PC-3 (cell line): ENCODE measurements around the gene IRF3.

ENCODE experiments used
- EZH2phosphoT487 ChIP-seq: fragments of 300-600 bp; sonication (generic); IDR thresholded peaks from 2 replicates; pipeline ENCODE4 v1.6.1; 2018; ENCODE audit warnings: mild to moderate bottlenecking, antibody characterized with exemption, low read length, borderline replicate concordance
- TF ChIP-seq, protein P1 (sequence below): fragments of 300-600 bp; sonication (generic); conservative IDR thresholded peaks from 2 replicates; pipeline ENCODE4 v1.5.1; 2017; ENCODE audit warnings: antibody characterized with exemption, low read depth, mild to moderate bottlenecking, low read length

DNA sequence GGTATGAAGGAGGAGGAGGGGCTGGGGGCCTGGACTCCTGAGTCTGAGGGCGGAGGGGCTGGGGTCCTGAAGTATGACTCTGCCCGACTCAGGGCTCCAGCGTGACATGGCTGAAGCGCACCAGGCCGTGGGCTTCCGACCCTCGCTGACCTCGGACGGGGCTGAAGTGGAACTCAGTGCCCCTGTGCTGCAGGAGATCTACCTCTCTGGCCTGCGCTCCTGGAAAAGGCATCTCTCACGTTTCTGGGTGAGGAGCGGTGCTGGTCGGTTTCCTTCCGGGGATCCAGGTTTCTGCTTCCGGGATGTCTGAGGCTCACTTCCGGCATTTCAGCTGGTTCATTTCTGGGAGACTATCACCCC lies 26.5 kb upstream of the IRF3 start:
- TF ChIP-seq, protein P1, sequence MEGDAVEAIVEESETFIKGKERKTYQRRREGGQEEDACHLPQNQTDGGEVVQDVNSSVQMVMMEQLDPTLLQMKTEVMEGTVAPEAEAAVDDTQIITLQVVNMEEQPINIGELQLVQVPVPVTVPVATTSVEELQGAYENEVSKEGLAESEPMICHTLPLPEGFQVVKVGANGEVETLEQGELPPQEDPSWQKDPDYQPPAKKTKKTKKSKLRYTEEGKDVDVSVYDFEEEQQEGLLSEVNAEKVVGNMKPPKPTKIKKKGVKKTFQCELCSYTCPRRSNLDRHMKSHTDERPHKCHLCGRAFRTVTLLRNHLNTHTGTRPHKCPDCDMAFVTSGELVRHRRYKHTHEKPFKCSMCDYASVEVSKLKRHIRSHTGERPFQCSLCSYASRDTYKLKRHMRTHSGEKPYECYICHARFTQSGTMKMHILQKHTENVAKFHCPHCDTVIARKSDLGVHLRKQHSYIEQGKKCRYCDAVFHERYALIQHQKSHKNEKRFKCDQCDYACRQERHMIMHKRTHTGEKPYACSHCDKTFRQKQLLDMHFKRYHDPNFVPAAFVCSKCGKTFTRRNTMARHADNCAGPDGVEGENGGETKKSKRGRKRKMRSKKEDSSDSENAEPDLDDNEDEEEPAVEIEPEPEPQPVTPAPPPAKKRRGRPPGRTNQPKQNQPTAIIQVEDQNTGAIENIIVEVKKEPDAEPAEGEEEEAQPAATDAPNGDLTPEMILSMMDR: no peak
- no peak for TF ChIP-seq EZH2phosphoT487
